ENCODE results near the gene SCUBE2.

SCUBE2 gene

DNA sequence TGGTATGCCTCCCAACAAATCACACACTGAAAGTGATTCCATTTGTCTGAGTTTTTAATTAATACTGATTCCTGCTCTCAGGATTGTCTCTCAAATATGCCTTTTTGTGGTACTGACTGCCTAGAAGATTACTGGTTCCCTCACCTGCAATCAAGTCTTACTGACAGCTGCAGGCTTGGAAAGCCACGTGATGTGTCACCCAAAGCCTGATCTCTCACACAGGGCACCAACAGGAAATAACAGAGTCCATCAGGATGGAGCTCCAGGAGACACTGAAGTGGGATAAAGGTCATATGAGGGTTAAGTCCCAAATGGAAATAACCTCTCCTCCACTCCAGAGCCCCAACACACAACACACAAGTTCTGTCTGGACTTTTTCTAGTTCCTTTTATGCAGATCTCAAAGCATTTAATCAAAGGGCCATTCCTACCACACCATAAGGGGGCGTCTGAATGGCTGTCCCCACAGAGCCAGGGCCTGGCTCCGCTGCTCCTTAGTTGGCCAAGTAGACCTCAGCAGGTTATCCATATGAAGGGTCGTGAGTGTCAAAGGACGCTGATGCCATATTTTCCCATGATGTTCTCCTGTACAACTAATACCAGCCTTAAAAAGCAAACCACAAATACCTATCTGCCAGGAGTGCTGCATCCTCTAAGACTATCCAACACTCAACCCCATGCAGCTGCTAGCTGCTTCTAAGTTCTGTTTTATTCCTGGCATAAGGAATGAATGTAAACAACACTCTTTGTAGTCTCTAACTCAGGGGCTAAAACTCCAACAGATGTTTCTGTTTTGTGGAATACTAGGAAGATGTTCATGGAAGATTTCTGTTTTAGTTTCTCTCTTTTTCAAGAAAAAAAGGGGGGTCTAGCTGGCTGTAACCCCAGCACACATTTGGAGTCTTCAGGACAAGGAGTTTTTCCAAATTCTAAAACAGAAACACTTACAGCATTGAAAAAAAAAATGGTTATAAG lies 13.0 kb downstream of the SCUBE2 start:
- no peak overlapping the region for H3K4me3 ChIP-seq (ENCODE audit: low read length)
- DNase-seq (ENCODE audit: low read depth, low spot score) = no peak

DNA sequence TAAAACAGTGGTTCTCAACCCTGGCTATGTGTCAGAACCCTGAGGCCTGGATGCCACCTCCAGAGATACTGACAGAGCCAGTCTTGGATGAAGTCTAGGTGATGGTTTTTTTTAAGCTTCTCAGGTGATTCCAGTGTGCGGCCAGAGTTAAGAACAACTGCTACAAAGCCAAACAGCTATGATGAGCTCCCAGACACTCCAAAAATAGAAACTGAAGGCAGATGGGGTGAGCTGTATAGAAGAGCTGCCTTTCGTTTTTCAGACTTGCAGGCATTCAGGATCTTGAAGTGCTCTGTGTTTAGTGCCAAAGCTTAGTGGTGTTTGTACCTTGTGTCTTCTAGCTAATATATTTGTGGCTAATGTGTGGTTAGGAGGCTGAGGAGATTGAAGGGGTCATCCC lies 14.2 kb downstream of the SCUBE2 start:
- DNase-seq (ENCODE audit: low read depth, low spot score) = no peak
- H3K4me3 ChIP-seq (ENCODE audit: low read length) = no peak overlapping the region

DNA sequence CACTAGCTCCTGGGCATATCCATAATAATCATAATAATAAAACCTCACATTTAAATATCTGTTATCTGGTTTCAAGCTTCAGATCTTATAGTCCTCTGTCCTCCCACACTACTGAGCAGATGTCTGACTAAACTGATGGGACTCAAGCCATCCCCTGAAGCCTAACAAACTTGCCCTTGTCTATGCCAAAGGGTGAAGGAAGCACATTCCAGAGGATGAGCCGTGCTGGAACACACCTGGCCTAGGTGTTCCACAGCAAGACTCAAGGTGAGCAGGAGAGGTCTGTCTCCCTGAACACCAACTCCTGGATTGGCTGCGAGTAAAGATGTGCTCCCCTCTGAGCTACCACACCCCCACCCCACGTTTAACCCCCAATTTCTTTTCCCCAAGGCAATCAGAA lies 14.7 kb downstream of the SCUBE2 start:
- no peak overlapping the region for H3K4me3 ChIP-seq (ENCODE audit: low read length)
- no peak for DNase-seq (ENCODE audit: low read depth, low spot score)

DNA sequence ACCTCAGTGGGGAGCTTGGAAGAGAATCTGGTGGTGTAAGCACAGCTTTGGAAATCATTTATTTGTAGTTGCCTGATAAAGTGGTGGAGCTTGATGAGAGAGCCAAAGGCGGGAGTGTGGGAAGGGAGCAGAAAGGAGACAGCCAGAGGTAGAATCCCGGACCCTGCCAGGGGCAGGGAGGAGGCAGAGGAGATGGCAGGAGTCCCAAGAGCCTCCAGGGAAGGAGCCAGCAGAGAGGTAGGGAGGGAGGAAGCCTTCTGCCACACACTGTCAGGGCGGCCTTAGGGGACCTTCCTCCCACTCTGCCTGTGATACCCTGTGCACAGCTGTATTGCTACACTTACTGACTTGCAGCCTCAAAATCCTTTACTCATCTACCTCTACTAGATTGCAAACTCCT lies 15.4 kb downstream of the SCUBE2 start:
- H3K4me3 ChIP-seq (ENCODE audit: low read length) = no peak overlapping the region
- DNase-seq (ENCODE audit: low read depth, low spot score) = no peak

DNA sequence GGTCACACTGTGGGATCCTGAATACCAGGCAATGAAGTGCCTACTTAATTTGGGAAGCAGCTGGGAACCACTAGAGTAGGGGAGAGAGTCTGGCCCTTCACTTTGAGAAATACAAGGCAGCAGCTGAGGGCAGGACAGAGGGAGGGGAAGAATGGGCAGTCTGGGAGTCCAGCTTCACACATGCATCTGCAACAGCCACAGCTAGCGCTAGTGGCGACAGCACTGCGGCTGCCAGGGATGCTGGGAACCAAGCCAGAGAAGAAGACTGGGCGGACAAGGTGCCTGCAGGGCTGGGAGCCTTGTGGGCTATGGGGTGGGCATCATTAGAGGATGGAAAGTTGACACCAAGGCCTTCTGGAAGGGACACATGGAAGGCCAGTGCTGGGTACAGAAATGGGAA lies 15.8 kb downstream of the SCUBE2 start:
- no peak overlapping the region for H3K4me3 ChIP-seq (ENCODE audit: low read length)

DNA sequence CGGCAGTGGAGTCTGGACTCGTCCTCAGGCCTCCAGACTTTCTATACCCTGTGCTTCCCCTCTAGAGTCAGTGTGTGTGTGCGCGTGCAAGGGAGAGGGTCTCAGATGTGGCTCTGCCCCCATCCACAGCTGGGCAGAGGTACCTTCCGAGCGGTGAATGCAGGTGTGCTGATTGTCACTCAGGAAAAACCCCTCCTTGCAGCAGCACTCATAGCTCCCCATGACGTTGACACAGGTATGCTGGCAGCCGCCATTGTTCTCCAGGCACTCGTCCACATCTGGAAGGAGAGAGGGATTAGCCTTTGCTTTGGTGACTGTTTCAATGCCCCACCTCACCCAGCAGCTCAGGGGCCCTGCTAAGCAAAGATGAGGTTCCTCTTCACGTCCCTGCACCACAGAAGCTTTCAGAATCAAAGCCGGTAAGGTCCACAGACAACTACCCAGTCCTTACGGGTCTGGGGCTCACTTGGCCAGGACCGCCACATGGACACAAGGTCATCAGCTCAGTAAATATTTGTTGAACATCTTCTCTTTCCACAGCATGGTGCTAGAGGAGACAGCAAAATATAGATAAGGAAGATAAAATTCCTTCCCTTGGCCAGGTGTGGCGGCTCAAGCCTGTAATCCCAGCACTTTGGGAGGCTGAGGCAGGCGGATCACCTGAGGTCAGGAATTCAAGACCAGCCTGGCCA lies 16.9 kb downstream of the SCUBE2 start:
- DNase-seq (ENCODE audit: low read depth, low spot score) = no peak
- no peak overlapping the region for H3K4me3 ChIP-seq (ENCODE audit: low read length)

More for the DNA sequence above, 15.8 kb downstream of the SCUBE2 start:
- DNase-seq (ENCODE audit: low read depth, low spot score) = no peak

DNA sequence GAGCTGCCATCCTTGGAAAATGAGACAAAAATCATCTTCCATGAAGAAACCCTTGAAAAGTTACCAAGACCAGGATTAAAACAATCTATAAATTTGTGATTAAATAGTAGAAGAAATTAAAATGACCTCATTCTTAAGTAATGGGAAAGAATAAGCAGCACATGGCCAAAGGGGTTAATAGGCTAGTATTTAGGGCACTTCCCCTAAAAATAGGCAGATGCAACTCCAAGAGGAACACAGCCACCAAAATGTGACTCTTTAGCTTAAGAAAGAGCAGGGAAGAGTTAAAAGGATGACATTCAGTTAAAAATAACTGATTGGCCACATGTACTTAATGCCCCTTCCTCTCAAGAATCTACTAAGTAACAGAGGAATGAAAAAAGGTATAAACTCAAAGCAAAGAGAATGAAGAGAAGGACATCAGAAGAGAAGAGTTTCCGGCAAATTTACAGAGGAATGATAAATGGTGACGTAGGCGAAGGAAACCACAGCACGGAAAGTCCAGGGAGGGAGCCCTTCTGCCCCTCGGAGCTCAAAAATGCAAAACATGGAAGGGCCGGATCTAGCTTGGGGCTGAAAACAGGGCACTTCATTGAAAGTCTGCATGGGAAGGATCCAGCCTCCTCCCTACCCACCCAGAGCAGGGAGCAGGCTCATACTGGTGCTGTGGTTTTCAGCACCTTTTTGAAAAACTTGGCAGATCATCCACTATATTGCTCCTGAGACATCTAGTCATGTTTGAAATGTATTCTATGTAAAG lies 17.8 kb downstream of the SCUBE2 start:
- no peak for DNase-seq (ENCODE audit: low read depth, low spot score)
- H3K4me3 ChIP-seq (ENCODE audit: low read length) = no peak overlapping the region

DNA sequence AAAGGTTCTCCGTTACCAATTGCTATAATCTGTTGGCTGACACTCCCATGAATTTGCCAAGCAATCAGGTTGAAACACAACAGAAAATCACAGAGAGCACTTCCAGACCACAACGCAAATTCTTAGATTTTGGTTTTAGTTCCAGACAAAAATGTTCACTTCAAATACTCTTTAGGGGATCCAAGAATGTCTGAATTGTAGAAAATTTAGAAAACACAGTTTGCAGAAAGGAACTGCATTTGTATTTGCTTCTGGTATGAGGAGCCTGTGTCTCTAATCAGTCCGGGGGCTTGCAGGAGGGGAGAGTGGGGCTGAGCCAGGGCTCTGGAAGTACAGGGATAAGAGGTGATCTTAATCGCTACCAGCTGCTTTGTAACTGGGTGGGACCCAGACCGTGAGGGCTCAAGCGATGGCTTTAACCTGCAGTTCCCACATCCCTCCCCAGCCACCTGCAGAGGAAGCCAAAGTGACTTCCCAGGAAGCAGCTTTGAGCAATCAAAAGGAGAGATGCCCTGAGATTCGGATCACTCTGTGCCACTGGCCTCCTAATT lies 18.7 kb downstream of the SCUBE2 start:
- no peak overlapping the region for H3K4me3 ChIP-seq (ENCODE audit: low read length)
- no peak for DNase-seq (ENCODE audit: low read depth, low spot score)

DNA sequence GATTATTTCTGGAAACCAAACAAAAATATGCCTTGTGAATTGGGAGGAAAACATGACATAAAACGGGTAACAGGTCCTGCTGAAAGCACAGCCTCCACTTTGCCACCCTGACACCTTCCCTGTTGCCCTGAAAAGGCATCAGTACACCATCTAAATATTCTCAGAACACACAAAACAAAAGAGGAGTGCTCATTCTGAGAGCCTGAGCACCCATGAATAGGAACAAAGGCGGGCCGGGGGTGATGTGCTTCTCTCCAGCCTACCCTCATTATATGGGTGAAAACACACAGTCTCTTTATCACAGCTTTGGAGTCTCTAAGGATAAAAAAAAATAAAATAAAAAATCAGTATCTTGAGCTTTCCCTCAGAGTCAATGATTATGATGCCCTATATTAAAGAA lies 19.7 kb downstream of the SCUBE2 start:
- no peak for DNase-seq (ENCODE audit: low read depth, low spot score)
- no peak overlapping the region for H3K4me3 ChIP-seq (ENCODE audit: low read length)

DNA sequence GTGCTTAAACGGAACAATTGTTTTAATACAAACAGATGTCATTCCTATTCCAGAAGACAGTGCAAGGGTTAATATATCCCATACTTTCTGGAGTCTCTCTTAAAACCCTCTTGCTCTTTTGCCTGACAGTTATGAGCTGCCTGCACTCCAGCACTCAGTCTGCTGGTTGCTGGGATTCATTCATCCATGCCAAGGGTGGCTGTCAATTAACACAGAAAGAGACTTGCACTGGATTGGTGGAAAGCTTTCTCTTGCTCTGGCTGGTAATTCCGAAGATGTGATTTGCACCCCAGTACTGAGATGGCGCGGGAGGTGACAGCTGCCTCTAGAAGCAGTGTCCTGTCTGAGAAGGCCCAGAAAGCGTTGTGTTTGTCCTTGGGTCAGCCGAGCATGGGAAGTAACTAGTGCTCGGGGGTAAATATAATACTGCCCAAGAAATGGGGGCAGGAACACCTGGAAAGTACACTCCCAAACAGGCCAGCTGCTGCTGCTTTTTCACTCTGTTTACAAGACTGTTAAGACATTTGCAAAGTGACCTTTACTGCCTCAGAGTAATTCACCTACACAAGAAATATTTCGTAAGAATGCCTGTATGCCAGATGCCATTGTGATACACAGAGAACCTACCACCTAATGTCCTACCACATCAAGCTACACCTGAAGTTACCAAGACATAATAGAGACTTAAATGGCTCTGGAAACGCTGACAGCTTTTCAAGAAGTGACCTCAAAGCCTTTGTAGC lies 20.5 kb downstream of the SCUBE2 start:
- H3K4me3 ChIP-seq (ENCODE audit: low read length) = no peak overlapping the region
- DNase-seq (ENCODE audit: low read depth, low spot score) = no peak

DNA sequence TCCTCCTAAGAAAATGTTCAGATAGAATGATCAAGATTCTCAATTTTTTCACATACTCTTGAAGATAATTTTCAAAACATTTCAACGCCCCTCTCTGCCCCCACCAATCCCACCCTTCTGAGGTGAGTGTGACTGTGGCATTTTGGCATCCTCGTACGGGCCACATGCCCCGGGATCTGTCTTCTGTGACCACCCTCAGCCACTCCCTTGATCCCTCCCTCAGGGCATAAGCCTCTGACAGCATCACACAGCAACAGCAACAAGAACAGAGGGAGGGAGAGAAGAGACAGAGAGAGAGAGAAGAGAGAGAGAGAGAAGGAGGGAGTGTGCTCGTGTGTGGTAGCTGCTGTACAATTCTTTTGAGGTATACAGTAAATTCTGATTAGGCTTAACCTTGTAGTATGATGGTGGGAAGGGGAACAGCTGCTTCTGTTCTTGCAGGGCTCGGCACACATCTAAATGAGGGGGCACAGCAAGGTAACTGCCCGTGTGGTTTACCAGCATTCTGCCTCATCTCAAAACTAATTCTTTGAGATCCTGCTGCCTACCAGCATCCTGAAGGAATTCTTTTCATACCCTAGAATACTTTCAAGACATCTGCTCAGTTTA lies 21.4 kb downstream of the SCUBE2 start:
- DNase-seq (ENCODE audit: low read depth, low spot score) = no peak
- no peak overlapping the region for H3K4me3 ChIP-seq (ENCODE audit: low read length)

DNA sequence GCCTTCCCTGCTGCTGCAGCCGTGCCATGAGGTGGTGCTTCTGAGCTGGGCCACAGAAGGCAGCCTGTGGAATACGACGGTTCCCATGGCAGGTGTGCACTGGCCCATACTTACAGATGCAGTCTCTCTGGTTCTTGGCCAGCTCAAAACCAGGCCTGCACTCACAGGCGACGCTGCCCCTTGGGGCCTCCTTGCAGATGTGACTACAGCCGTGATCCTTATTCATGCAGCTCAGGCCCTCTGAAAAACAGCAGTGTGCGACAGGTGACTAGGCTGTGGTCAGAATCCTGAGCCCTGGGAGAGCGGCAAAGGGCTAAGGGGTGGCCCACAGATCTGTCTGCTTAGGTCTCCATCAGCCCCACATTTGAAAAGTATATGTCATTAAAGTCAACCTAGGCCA lies 22.1 kb downstream of the SCUBE2 start:
- no peak for DNase-seq (ENCODE audit: low read depth, low spot score)
- H3K4me3 ChIP-seq (ENCODE audit: low read length) = no peak overlapping the region

DNA sequence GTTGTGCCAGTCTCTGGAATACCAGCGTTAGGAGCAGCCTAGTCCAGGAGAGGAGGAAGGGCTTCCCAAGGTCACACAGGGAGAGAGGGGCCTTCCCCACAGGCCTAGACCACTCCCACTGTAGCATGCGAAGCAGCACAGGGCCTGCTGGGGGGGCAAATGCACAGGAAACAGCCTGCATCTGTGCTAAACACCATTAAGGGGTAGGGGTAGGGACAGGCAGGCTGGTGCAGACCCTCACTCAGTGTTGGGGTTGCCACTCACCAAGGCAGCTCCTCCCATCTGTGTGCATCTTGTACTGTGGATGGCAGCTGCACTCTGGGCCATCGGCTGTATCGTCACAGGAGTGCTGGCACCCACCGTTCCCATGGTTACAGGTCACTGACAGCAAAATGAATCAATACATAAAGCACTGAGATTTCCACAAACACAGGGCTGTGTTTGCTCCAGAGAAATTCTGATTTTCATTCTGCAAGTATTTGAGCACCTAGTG lies 24.9 kb downstream of the SCUBE2 start:
- H3K4me3 ChIP-seq (ENCODE audit: low read length) = no peak overlapping the region

DNA sequence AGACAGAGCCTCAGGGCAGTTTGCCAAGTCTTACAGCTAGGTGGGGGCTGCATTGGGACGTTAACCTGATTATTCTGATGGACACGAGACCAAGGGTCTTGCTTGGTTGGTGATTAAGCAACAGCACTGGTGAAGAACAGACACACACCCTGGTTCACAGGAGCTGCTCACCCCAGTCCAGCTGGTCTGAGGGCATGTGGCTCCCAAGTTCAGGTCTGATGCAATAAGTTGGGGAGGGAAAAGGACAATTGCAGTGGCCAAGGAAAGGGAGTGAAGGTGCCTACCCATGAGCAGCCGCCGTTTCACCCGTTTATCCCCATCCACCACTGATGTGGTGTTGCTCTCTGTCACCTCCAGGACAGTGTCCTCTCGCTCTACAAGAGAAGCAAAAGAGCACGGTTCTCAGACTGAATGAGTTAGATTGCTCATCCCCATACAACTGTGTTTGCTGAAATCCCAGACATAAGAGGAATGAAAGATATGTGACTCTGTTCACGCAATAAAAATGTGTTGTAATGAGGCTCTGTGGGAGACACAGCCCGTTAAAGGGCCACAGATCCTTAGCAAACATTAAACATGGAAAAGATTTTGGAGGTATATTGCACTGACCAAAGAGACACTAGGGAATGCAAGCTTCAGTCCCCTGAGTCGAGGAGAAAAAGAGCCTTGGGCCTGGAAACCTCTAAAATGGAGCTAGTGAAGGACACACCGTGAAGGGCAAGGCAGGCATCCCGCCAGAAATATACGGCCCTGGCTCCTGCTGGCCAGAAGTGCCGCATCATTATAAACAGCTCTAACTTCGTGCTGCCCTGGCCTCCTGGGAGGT lies 25.6 kb downstream of the SCUBE2 start:
- no peak for DNase-seq (ENCODE audit: low read depth, low spot score)
- no peak overlapping the region for H3K4me3 ChIP-seq (ENCODE audit: low read length)

More for the DNA sequence above, 24.9 kb downstream of the SCUBE2 start:
- DNase-seq (ENCODE audit: low read depth, low spot score) = no peak

DNA sequence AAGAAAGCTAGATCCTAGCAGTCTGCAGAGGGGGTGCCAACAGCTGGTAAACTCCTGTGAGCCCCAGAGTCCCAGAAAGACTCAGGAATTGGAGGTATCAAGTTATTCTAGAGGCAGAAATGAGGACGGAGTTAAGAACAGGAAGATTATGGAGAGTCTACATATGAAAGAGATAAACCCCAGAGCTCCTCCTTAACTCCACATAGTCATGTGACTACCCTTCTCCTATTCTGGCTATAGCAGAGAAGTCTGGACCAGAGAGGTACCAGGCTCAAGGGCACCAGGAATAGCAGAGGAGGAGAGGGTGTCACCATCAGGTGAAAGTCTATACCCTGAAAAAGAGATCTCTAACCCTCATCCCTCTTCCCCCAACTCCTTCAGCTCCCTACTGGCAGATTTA lies 29.6 kb downstream of the SCUBE2 start:
- DNase-seq (ENCODE audit: low read depth, low spot score) = no peak
- no peak overlapping the region for H3K4me3 ChIP-seq (ENCODE audit: low read length)

DNA sequence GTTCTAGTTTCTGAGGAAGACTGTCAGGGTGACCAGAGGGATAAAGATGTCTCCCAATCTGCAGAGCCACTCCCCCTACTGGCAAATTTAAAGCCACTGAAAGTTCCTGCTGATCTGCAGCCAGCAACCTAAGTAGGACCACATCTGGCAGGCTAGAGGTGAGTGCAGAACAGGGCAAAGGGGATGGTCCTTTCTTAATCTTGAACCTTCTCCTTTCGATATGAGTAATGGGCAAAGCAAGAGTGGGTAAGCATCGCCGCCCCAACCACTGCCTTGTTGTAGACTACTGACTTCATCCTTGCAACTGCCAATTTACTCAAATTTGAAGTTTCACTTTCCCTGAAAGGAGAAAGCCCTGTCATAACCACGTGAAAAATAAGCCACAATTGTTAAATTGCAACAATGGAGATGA lies 30.7 kb downstream of the SCUBE2 start:
- peak; percentile 54 for DNase-seq (ENCODE audit: low read depth, low spot score)
- H3K4me3 ChIP-seq (ENCODE audit: low read length) = no peak overlapping the region

DNA sequence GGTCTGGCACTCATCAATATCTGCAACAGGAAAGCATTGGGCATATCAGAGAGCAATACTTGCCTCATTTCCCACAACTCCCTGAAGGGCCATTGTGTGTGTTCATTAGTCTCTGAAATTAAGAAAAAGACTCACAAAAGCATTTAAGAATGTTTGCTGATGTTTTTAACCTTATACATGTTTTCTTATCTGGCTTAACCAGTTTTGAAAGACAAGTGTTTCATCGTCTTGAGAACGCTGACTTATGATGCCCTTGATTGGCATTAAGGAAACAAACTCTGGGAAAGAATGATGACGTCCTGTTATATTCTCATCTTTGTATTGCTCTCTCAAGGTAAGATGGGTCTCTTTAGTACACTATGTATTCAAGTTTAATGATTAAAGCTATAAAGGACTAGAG lies 32.0 kb downstream of the SCUBE2 start:
- no peak for DNase-seq (ENCODE audit: low read depth, low spot score)
- no peak overlapping the region for H3K4me3 ChIP-seq (ENCODE audit: low read length)

Data from Jurkat, Clone E6-1 (cell line).